NT2/D1 (cell line): ENCODE results near the gene BNC2.

Source experiments
- SUZ12 ChIP-seq: IDR thresholded peaks from 2 replicates; pipeline ENCODE4 v1.6.1; 2011; ENCODE audit not compliant: insufficient read length, insufficient read depth; ENCODE audit errors: extremely low read depth
- YY1 ChIP-seq: IDR thresholded peaks from 2 replicates; pipeline ENCODE4 v1.6.1; 2011; ENCODE audit not compliant: insufficient read length, insufficient read depth
- ZNF274 ChIP-seq: IDR thresholded peaks from 2 replicates; pipeline ENCODE4 v1.6.1; 2011; ENCODE audit warnings: mild to moderate bottlenecking, low read depth, low read length

GRCh38 chr9:16745359-16745758, 125.1 kb downstream of the BNC2 start:
- no peak for TF ChIP-seq YY1
- no peak for TF ChIP-seq ZNF274
- TF ChIP-seq SUZ12: no peak
